ENCODE measurements around the gene KBTBD4. TPM values are rescaled to one million over a fixed set of nuclear protein-coding genes. Genes with fewer than 3 reads are reported as not detected.

Gene KBTBD4
- polyA plus RNA-seq, 2 of the 4 experiments (the other 2 are of a cell fraction), result 21.0 to 22.8 TPM

- no peak for TF ChIP-seq SREBF2 (IDR thresholded peaks at IDR 0.05)
- no peak for TF ChIP-seq NFE2L2 (conservative IDR thresholded peaks at IDR 0.05; ENCODE audit: low read length)
- TF ChIP-seq JUN (IDR thresholded peaks at IDR 0.05), result no peak
- no peak for TF ChIP-seq BHLHE40 (IDR thresholded peaks at IDR 0.05; ENCODE audit: low read depth, low read length)
These were observed 33.5 kb downstream of the KBTBD4 start (continued) for GRCh38 chr11:47545298-47545697.

DNA sequence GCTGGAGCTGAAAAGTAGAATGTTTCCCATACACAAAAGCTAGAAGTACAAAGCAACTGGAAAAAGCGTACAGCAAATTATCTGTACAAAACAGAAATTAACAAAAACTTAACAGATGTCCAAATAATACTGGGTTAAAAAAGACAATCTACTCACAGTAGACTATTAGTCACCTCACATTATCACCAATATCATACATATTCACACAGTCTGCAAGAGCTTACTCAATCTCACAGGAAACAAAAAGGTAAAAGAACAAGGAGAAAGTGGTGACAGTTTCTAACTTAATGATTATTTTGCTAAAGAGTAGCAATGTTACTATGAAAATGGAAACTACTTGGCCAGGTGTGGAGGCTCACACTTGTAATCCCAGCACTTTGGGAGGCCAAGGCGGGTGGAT lies 37.7 kb downstream of the KBTBD4 start:
- no peak overlapping the region for H3K27ac ChIP-seq
- ATAC-seq, result no peak
- POLR2A ChIA-PET, result no interaction called here

DNA sequence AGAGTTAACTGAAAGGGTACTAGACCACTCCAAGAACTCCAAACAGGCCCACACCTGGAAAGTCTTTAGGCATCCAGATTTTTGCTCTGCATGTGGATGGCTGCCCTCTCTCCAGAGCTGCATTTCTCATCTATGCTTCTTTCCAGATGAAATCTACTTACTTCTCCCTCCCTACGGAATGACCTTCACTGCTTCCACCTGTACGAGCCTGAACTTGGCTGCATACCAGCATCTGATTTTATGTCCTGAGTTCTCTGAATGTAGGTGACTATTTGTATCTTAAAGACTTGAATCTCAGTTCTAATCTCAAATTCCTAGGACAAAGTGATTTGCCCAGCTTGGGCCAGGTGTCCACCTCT lies 39.1 kb downstream of the KBTBD4 start:
- CTCF ChIA-PET, result interaction anchor here (1.0 to 6.9 kb wide), 4 partner anchors 8 to 15 kb away, joined by 3 to 41 read pairs (median 4); partner anchors contain the start of gene CELF1
- no peak for DNase-seq (ENCODE audit: low read depth in 1 of 2, low spot score in 1 of 2)
- H3K4me3 ChIP-seq, result no peak overlapping the region
- H3K4me2 ChIP-seq, result peak overlapping the region; percentile 62
- POLR2A ChIA-PET, result interaction anchor here (0.9 kb wide), 1 partner anchor 326 kb away, joined by 4 read pairs; no protein-coding TSS in a partner anchor
- ATAC-seq, result peak in 1 of 2 experiments; percentile 18; a peak in 2 of 6 replicates
- FAIRE-seq, result no peak
- no peaks in the 10 kb centered on the region for H3K9me3 ChIP-seq
- 41% methylated on average over 2 of the region's 2 CpGs for WGBS (ENCODE audit: missing lambda C conversion rate)
- TF ChIP-seq NPAS2 (CRISPR knock-in tag; IDR thresholded peaks at IDR 0.05; ENCODE audit: borderline replicate concordance) (no peak), HES2 (IDR thresholded peaks at IDR 0.05) (no peak), TP53 (CRISPR knock-in tag; IDR thresholded peaks at IDR 0.05) (no peak), GATA3 (IDR thresholded peaks at IDR 0.05; ENCODE audit: borderline replicate concordance) (no peak), MYC (IDR thresholded peaks at IDR 0.05; ENCODE audit: borderline replicate concordance, low read length) (no peak), HOXA7 (CRISPR knock-in tag; IDR thresholded peaks at IDR 0.05) (no peak), JUN (IDR thresholded peaks at IDR 0.05) (no peak), HDAC2 (IDR thresholded peaks at IDR 0.05) (no peak), MAZ (IDR thresholded peaks at IDR 0.05; ENCODE audit: borderline replicate concordance, low read depth, low read length) (no peak), ZSCAN20 (CRISPR knock-in tag; IDR thresholded peaks at IDR 0.05) (no peak), HOXB5 (CRISPR knock-in tag; IDR thresholded peaks at IDR 0.05) (no peak), EHF (CRISPR knock-in tag; IDR thresholded peaks at IDR 0.05) (no peak), RFX5 (IDR thresholded peaks at IDR 0.05) (no peak), KDM1A (IDR thresholded peaks at IDR 0.05; ENCODE audit: low read depth) (no peak), ZC3H11A (IDR thresholded peaks at IDR 0.05) (no peak), FOSL2 (IDR thresholded peaks at IDR 0.05) (no peak), FOSL2 (CRISPR knock-in tag; IDR thresholded peaks at IDR 0.05) (no peak), ESRRA (IDR thresholded peaks at IDR 0.05; ENCODE audit: borderline replicate concordance, low read length) (no peak)
- TF ChIP-seq, protein P1, sequence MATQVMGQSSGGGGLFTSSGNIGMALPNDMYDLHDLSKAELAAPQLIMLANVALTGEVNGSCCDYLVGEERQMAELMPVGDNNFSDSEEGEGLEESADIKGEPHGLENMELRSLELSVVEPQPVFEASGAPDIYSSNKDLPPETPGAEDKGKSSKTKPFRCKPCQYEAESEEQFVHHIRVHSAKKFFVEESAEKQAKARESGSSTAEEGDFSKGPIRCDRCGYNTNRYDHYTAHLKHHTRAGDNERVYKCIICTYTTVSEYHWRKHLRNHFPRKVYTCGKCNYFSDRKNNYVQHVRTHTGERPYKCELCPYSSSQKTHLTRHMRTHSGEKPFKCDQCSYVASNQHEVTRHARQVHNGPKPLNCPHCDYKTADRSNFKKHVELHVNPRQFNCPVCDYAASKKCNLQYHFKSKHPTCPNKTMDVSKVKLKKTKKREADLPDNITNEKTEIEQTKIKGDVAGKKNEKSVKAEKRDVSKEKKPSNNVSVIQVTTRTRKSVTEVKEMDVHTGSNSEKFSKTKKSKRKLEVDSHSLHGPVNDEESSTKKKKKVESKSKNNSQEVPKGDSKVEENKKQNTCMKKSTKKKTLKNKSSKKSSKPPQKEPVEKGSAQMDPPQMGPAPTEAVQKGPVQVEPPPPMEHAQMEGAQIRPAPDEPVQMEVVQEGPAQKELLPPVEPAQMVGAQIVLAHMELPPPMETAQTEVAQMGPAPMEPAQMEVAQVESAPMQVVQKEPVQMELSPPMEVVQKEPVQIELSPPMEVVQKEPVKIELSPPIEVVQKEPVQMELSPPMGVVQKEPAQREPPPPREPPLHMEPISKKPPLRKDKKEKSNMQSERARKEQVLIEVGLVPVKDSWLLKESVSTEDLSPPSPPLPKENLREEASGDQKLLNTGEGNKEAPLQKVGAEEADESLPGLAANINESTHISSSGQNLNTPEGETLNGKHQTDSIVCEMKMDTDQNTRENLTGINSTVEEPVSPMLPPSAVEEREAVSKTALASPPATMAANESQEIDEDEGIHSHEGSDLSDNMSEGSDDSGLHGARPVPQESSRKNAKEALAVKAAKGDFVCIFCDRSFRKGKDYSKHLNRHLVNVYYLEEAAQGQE (IDR thresholded peaks at IDR 0.05), result no peak
- TF ChIP-seq, protein P2, sequence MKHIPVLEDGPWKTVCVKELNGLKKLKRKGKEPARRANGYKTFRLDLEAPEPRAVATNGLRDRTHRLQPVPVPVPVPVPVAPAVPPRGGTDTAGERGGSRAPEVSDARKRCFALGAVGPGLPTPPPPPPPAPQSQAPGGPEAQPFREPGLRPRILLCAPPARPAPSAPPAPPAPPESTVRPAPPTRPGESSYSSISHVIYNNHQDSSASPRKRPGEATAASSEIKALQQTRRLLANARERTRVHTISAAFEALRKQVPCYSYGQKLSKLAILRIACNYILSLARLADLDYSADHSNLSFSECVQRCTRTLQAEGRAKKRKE (CRISPR knock-in tag; IDR thresholded peaks at IDR 0.05; ENCODE audit: low read depth), result no peak
- TF ChIP-seq, protein P3, sequence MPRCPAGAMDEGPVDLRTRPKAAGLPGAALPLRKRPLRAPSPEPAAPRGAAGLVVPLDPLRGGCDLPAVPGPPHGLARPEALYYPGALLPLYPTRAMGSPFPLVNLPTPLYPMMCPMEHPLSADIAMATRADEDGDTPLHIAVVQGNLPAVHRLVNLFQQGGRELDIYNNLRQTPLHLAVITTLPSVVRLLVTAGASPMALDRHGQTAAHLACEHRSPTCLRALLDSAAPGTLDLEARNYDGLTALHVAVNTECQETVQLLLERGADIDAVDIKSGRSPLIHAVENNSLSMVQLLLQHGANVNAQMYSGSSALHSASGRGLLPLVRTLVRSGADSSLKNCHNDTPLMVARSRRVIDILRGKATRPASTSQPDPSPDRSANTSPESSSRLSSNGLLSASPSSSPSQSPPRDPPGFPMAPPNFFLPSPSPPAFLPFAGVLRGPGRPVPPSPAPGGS (IDR thresholded peaks at IDR 0.05), result no peak
- H3K27ac ChIP-seq, result no peak overlapping the region
- peaks cover 36% of the 10 kb centered on the region for H3K4me1 ChIP-seq

More for the DNA sequence above, 37.7 kb downstream of the KBTBD4 start:
- no peak for TF ChIP-seq KDM5A (IDR thresholded peaks at IDR 0.05)
- no peaks in the 10 kb centered on the region for H3K9me3 ChIP-seq
- CTCF ChIA-PET, result interaction anchor here (6.9 kb wide), 1 partner anchor 11 kb away, joined by 41 read pairs; the partner anchor contains the start of gene CELF1
- no peak overlapping the region for H3K4me3 ChIP-seq
- FAIRE-seq (no peak), DNase-seq (ENCODE audit: low read depth in 1 of 2, low spot score in 1 of 2) (no peak)
- WGBS (ENCODE audit: missing lambda C conversion rate), result 96% methylated on average over 2 of the region's 2 CpGs
- H3K4me2 ChIP-seq, result peak overlapping the region; percentile 62
- H3K4me1 ChIP-seq, result peaks cover 30% of the 10 kb centered on the region
